ENCODE measurements around the gene CAVIN4.

DNA sequence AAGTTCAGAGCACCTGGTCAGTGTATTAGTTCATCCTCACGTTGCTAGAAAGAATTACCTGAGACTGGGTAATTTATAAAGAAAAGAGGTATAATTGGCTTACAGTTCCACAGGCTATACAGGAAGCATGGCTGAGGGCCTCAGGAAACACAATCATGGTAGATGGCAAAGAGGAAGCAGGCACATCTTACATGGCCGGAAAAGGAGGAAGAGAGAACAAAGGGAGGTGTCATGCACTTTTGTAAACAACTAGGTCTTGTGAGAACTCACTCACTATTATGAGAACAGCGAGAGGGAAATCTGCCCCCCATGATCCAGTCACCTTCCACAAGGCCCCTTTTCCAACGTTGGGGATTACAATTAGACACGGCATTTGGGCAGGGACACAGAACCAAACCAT, 28.8 kb upstream of the CAVIN4 start:
- TF ChIP-seq, protein P1, sequence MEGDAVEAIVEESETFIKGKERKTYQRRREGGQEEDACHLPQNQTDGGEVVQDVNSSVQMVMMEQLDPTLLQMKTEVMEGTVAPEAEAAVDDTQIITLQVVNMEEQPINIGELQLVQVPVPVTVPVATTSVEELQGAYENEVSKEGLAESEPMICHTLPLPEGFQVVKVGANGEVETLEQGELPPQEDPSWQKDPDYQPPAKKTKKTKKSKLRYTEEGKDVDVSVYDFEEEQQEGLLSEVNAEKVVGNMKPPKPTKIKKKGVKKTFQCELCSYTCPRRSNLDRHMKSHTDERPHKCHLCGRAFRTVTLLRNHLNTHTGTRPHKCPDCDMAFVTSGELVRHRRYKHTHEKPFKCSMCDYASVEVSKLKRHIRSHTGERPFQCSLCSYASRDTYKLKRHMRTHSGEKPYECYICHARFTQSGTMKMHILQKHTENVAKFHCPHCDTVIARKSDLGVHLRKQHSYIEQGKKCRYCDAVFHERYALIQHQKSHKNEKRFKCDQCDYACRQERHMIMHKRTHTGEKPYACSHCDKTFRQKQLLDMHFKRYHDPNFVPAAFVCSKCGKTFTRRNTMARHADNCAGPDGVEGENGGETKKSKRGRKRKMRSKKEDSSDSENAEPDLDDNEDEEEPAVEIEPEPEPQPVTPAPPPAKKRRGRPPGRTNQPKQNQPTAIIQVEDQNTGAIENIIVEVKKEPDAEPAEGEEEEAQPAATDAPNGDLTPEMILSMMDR (IDR thresholded peaks at IDR 0.05; ENCODE audit: borderline replicate concordance, extremely low read depth, low read length, poor library complexity, severe bottlenecking) = no peak
- TF ChIP-seq EZH2 (IDR thresholded peaks at IDR 0.05; ENCODE audit: borderline replicate concordance, low read depth, low read length, severe bottlenecking) = no peak
